HG02938 (cell line): ENCODE results near the gene RPL39L.

ENCODE experiments used
- ATAC-seq: cut with Tn5 transposase; IDR thresholded peaks from one replicate; pipeline ENCODE4 v1.9.1; 2021; ENCODE audit warnings: mild to moderate bottlenecking, moderate library complexity; ENCODE audit not compliant: unreplicated experiment

The RPL39L gene

GRCh38 chr3:187072102-187072501 is 67.2 kb downstream of the RPL39L start:
- no peak for ATAC-seq
